HepG2 (cell line): Measurements from ENCODE around the gene CST4. TPM values are rescaled to one million over a fixed set of nuclear protein-coding genes. Genes with fewer than 3 reads are reported as not detected.
"Not testable (repeated sequence)": the region's sequence is repeated elsewhere in the genome, so short reads cannot be mapped to it uniquely, and the experiment has no call there.

ENCODE experiments used
- ATAC-seq: fragments of 200-7000 bp; cut with Tn5 transposase; 3 replicates; pipeline ENCODE4 v1.9.1; 2020; ENCODE audit warnings: mild to moderate bottlenecking, moderate library complexity
- BruUV-seq: library from RNA; stranded (reverse); fragments of 400-500 nt; replicated peaks from 2 replicates; lab custom pipeline; 2021; lab: Mats Ljungman, UMichigan
- CTCF ChIA-PET: fragments of 300-600 bp; formaldehyde crosslinking; extraction: SDS; loops from one replicate; lab custom pipeline; 2021; ENCODE audit warnings: low total read pairs, inconsistent platforms, low intra/inter-chr PET ratio; lab: Yijun Ruan, JAX
- POLR2A ChIA-PET: fragments of 350-600 bp; sonication (Branson Sonifier 250); formaldehyde crosslinking; loops from one replicate; lab custom pipeline; 2020; ENCODE audit warnings: antibody characterized with exemption, inconsistent platforms; lab: Yijun Ruan, JAX
- DNase-seq: peaks from one replicate; pipeline ENCODE4 v3.0.0-alpha.2; 2015; ENCODE audit warnings: low spot score
- FAIRE-seq: peaks from 3 replicates; lab custom pipeline; 2011; peaks lifted over from hg19 to GRCh38; lab: Jason Lieb, UNC
- H2AFZ ChIP-seq: one replicate; pipeline ENCODE4 v1.6.1; 2011; ENCODE audit warnings: low read length, inconsistent platforms
- H3K27ac ChIP-seq: fragments of 300-600 bp; 3 replicates; pipeline ENCODE4 v1.8.0; 2011; ENCODE audit warnings: mixed run types, mild to moderate bottlenecking, mixed read lengths, low read length, inconsistent platforms; ENCODE audit not compliant: insufficient read depth; ENCODE audit errors: extremely low read length
- H3K27me3 ChIP-seq, 2 experiments: fragments of 200-600 bp in 1 of 2; 2 replicates in 1 of 2; 3 replicates in 1 of 2; pipeline versions ENCODE4 v1.6.0 to v1.8.0; 2011; ENCODE audit warnings: low read length in 2 of 2, mild to moderate bottlenecking in 2 of 2, moderate library complexity in 2 of 2, inconsistent platforms in 1 of 2; ENCODE audit not compliant: insufficient read depth in 2 of 2, control insufficient read depth in 1 of 2
- H3K36me3 ChIP-seq, 2 experiments: fragments of 200-600 bp in 1 of 2; replicated peaks in 1 of 2; 2 replicates in 1 of 2; 3 replicates in 1 of 2; pipeline versions ENCODE4 v1.5.1 to v1.8.0; 2011; ENCODE audit warnings: low read length in 2 of 2, inconsistent platforms in 1 of 2; ENCODE audit not compliant: insufficient read depth in 2 of 2, control insufficient read depth in 1 of 2
- H3K4me1 ChIP-seq: 2 replicates; pipeline ENCODE4 v1.5.1; 2012; ENCODE audit warnings: low read length, inconsistent platforms; ENCODE audit not compliant: insufficient read depth
- H3K4me2 ChIP-seq: 2 replicates; pipeline ENCODE4 v1.6.0; 2011; ENCODE audit warnings: low read depth, low read length, inconsistent platforms
- H3K4me3 ChIP-seq, 3 experiments: fragments of 200-600 bp in 1 of 3; sonication (generic), shearing (Covaris generic) in 1 of 3; replicated peaks in 1 of 3; 2 replicates each; pipeline ENCODE4 v1.5.1; 2011 to 2016; ENCODE audit warnings: low read length in 3 of 3, inconsistent platforms in 2 of 3, low read depth in 2 of 3, mild to moderate bottlenecking in 2 of 3, control low read depth in 1 of 3, mixed read lengths in 1 of 3; ENCODE audit not compliant: insufficient read depth in 1 of 3
- H3K79me2 ChIP-seq: one replicate; pipeline ENCODE4 v1.6.1; 2011; ENCODE audit warnings: low read length, inconsistent platforms; ENCODE audit not compliant: insufficient read depth
- H3K9ac ChIP-seq: 2 replicates; pipeline ENCODE4 v1.6.0; 2011; ENCODE audit warnings: mild to moderate bottlenecking, low read depth, low read length, inconsistent platforms; ENCODE audit not compliant: insufficient read depth
- H3K9me3 ChIP-seq: 2 replicates; pipeline ENCODE4 v1.5.1; 2012; ENCODE audit warnings: mild to moderate bottlenecking, low read length
- H4K20me1 ChIP-seq: 2 replicates; pipeline ENCODE4 v1.6.0; 2011; ENCODE audit warnings: inconsistent platforms, mild to moderate bottlenecking, low read length, moderate library complexity; ENCODE audit not compliant: insufficient read depth
- SAP130 ChIP-seq: IDR thresholded peaks from 2 replicates; pipeline ENCODE4 v1.6.1; 2016; ENCODE audit warnings: low read depth
- SOX13 ChIP-seq, 3 experiments: fragments of 450-650 bp in 1 of 3; sonication (generic) in 1 of 3; formaldehyde crosslinking in 1 of 3; IDR thresholded peaks in 2 of 3; conservative IDR thresholded peaks in 1 of 3; 2 replicates each; pipeline versions ENCODE4 v1.5.0 to v1.6.1; 2016 to 2020; ENCODE audit warnings: antibody characterized with exemption in 1 of 3, mild to moderate bottlenecking in 1 of 3, missing compliant biosample characterization in 1 of 3, missing genetic modification reagents in 1 of 3, moderate library complexity in 1 of 3
- WGBS: methylation state at CpG from one replicate; pipeline ENCODE4 v1.1.6; 2017; ENCODE audit warnings: low lambda C conversion rate; 5-methylcytosine and 5-hydroxymethylcytosine counted together
- in situ Hi-C: cut with HindIII; loops from 2 replicates; pipeline ENCODE4 v1.10.0; 2017; ENCODE audit warnings: low pct_unique_long_range_greater_than_20kb; ENCODE audit not compliant: extremely low pct_ligation_motif_present
- intact Hi-C: fragments of 100-400 bp; cut with micrococcal nuclease; formaldehyde crosslinking; loops from one replicate; pipeline ENCODE4 v1.10.0; 2022; ENCODE audit not compliant: unreplicated experiment
- polyA plus RNA-seq, 8 experiments: library from polyadenylated mRNA; depleted of rRNA in 3 of 8; stranded (reverse) in 7 of 8; unstranded in 1 of 8; fragments of >200 nt; fragmentation: Illumina TruSeq in 4 of 8; extraction: Trizol in 4 of 8; gene quantifications; 2 replicates each; pipeline versions ENCODE4 v1.2.1 to v1.2.3, GENCODE V29; 2011 to 2016; ENCODE audit warnings: low read depth in 4 of 8, missing spikeins in 1 of 8, mixed read lengths in 1 of 8; ENCODE audit not compliant: insufficient read depth in 1 of 8
- total RNA-seq, 5 experiments: library from RNA; depleted of rRNA; stranded (reverse); fragments of >200 nt; fragmentation: Illumina TruSeq; extraction: Trizol; gene quantifications; 2 replicates each; pipeline ENCODE4 v1.2.3, GENCODE V29; 2016; ENCODE audit warnings: low read depth in 1 of 5
- TF ChIP-seq, protein P1 (sequence below): sonication (generic); formaldehyde crosslinking; IDR thresholded peaks from 2 replicates; pipeline ENCODE4 v1.4.0; 2020; ENCODE audit warnings: missing genetic modification reagents
- TF ChIP-seq, protein P2 (sequence below): sonication (generic); formaldehyde crosslinking; IDR thresholded peaks from 2 replicates; pipeline ENCODE4 v1.4.0; 2020; ENCODE audit warnings: missing genetic modification reagents, borderline replicate concordance

Gene CST4
- total and polyA plus RNA-seq, 2 of the 13 experiments (the other 11 are each of a cell fraction or from before 2014, with no cell fraction given) = not detected

DNA sequence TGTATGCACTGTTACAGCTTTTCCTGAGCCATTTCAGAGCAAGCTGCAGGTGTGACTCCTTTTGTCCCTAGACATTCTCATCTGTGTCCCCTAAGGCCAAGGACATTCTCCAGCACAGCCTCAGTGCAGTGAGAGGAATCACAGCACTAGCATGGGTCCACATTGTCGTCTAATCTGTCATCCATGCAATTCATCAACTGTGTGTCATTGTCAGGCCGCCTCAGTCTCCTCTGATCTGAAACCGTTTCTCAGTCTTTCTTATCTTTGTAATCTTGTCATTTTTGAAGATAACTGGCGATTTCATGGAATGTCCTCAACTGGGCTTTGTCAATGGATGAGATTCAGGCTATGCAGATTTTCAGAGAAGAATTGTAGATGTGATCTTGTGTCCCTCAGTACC lies 24.8 kb downstream of the CST4 start:
- H3K27me3 ChIP-seq; H3K27ac ChIP-seq; H3K9ac ChIP-seq; H4K20me1 ChIP-seq; in situ Hi-C loops; H3K9me3 ChIP-seq; FAIRE-seq; H3K36me3 ChIP-seq; H2AFZ ChIP-seq; DNase-seq; H3K79me2 ChIP-seq; H3K4me2 ChIP-seq; H3K4me3 ChIP-seq; ATAC-seq; CTCF ChIA-PET; BruUV-seq; TF ChIP-seq SOX13 (IDR thresholded peaks at IDR 0.05): not testable (repeated sequence)
- peaks cover 67% of the 10 kb centered on the region for H3K4me1 ChIP-seq
- TF ChIP-seq, protein P1, sequence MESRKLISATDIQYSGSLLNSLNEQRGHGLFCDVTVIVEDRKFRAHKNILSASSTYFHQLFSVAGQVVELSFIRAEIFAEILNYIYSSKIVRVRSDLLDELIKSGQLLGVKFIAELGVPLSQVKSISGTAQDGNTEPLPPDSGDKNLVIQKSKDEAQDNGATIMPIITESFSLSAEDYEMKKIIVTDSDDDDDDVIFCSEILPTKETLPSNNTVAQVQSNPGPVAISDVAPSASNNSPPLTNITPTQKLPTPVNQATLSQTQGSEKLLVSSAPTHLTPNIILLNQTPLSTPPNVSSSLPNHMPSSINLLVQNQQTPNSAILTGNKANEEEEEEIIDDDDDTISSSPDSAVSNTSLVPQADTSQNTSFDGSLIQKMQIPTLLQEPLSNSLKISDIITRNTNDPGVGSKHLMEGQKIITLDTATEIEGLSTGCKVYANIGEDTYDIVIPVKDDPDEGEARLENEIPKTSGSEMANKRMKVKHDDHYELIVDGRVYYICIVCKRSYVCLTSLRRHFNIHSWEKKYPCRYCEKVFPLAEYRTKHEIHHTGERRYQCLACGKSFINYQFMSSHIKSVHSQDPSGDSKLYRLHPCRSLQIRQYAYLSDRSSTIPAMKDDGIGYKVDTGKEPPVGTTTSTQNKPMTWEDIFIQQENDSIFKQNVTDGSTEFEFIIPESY (CRISPR knock-in tag) = 0 out of 2 replicates have a peak, but pooled peaks have one; percentile 32
- TF ChIP-seq SAP130 (CRISPR knock-in tag) (peak; percentile 20; the same call in 1 of the 2 replicates), SOX13 (CRISPR knock-in tag; conservative IDR thresholded peaks at IDR 0.05 in 1 of 2, IDR thresholded peaks at IDR 0.05 in 1 of 2) (peak in 1 of 2 experiments; percentile 38; a peak in 1 of 4 replicates)
- TF ChIP-seq, protein P2, sequence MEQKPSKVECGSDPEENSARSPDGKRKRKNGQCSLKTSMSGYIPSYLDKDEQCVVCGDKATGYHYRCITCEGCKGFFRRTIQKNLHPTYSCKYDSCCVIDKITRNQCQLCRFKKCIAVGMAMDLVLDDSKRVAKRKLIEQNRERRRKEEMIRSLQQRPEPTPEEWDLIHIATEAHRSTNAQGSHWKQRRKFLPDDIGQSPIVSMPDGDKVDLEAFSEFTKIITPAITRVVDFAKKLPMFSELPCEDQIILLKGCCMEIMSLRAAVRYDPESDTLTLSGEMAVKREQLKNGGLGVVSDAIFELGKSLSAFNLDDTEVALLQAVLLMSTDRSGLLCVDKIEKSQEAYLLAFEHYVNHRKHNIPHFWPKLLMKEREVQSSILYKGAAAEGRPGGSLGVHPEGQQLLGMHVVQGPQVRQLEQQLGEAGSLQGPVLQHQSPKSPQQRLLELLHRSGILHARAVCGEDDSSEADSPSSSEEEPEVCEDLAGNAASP (CRISPR knock-in tag) = 0 out of 2 replicates have a peak, but pooled peaks have one; percentile 44
- intact Hi-C loops = loop anchor here (5.0 kb wide), 1 partner anchor 37 kb away; no protein-coding TSS in a partner anchor
- WGBS = 80% methylated on average over 4 of the region's 4 CpGs
- POLR2A ChIA-PET = interaction anchor here (9.9 kb wide), 1 partner anchor 28 kb away, joined by 543 read pairs; the partner anchor contains the start of gene CST3
